GM23248 (cell line): ENCODE data around the gene KMT5B.

Experiments used
- EZH2 ChIP-seq: fragments of 200-600 bp; sonication (generic); IDR thresholded peaks from 2 replicates; pipeline ENCODE4 v1.6.1; 2018; ENCODE audit warnings: antibody characterized with exemption, mild to moderate bottlenecking; ENCODE audit not compliant: insufficient read depth, poor library complexity, severe bottlenecking
- EZH2phosphoT487 ChIP-seq: fragments of 200-600 bp; sonication (generic); IDR thresholded peaks from 2 replicates; pipeline ENCODE4 v1.6.1; 2018; ENCODE audit warnings: antibody characterized with exemption, moderate library complexity, mild to moderate bottlenecking, low read depth; ENCODE audit not compliant: insufficient read depth

DNA sequence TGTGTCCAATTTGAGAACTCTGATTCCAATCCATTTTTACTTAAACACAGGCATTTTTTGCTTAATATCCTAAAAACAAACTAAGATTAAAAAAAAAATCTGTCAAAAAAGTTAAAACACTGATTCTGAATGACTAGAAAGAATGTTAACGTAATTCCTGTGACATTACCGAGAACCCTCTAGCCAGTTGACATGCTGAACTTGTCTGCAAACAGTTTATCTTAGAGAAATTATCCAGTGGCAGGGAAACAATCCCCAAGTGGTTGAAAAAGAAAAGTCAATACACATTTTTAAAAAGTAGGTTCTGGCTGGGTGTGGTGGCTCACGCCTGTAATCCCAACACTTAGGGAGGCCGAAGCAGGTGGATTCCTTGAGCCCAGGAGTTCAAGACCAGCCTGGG, 11.6 kb downstream of the KMT5B start:
- TF ChIP-seq EZH2 (no peak), EZH2phosphoT487 (no peak)
